Activated T-cell treated with anti-CD3 and anti-CD28 coated beads, Interleukin-2, amount 50 U/mL, for 72 hours (primary cell): ENCODE measurements around the gene NME3. TPM values are rescaled to one million over a fixed set of nuclear protein-coding genes. Genes with fewer than 3 reads are reported as not detected.

Experiments
- ATAC-seq, 2 donors: fragments of 150-1000 bp; cut with Tn5 transposase; replicated peaks in 1 of 2; 2 replicates each; pipeline ENCODE4 v1.10.0; 2021; ENCODE audit warnings: moderate library complexity in 2 of 2, mild to moderate bottlenecking in 1 of 2
- DNase-seq, 2 donors: peaks; one replicate each; pipeline ENCODE4 v3.0.0; 2021 to 2022; ENCODE audit warnings: mixed read lengths in 1 of 2
- H3K27ac Mint-ChIP-seq: one replicate; pipeline ENCODE4 v1.8.0; 2022; ENCODE audit warnings: mild to moderate bottlenecking, moderate library complexity, mixed read lengths
- H3K27me3 Mint-ChIP-seq: one replicate; pipeline ENCODE4 v1.8.0; 2022; ENCODE audit warnings: low read depth, mixed read lengths
- H3K36me3 Mint-ChIP-seq, 2 donors: one replicate each; pipeline ENCODE4 v1.8.0; 2022; ENCODE audit warnings: mixed read lengths in 2 of 2, mild to moderate bottlenecking in 1 of 2; ENCODE audit not compliant: insufficient read depth in 2 of 2
- H3K4me1 Mint-ChIP-seq: one replicate; pipeline ENCODE4 v1.8.0; 2022; ENCODE audit warnings: low read depth, mixed read lengths
- H3K4me3 Mint-ChIP-seq, 2 donors: one replicate each; pipeline ENCODE4 v1.8.0; 2022; ENCODE audit warnings: mild to moderate bottlenecking in 2 of 2, mixed read lengths in 2 of 2, moderate library complexity in 2 of 2
- H3K9me3 Mint-ChIP-seq, 2 donors: one replicate each; pipeline ENCODE4 v1.8.0; 2022; ENCODE audit warnings: mixed read lengths in 2 of 2
- total RNA-seq, 2 donors: library from RNA; stranded (reverse); gene quantifications; one replicate each; pipeline ENCODE4 v1.2.3, GENCODE V29; 2022

Gene NME3
- total RNA-seq, 2 donors from 2014 or later = 55.0 to 56.1 TPM

- peak; percentile 91 for ATAC-seq
- peak within 1 kb of the TSS; percentile 61 for H3K27ac Mint-ChIP-seq
- H3K36me3 Mint-ChIP-seq = peaks cover 0 to 2% of the 10 kb centered on the region in 2 donors
- DNase-seq = peak; percentile 98 to 100
- no peaks in the 10 kb centered on the region for H3K27me3 Mint-ChIP-seq
- no peaks in the 10 kb centered on the region for H3K9me3 Mint-ChIP-seq
- H3K4me1 Mint-ChIP-seq = peaks cover 27% of the 10 kb centered on the region
- peak within 1 kb of the TSS; percentile 88 to 96 for H3K4me3 Mint-ChIP-seq
Measured at GRCh38 chr16:1782408-1783264, 11.3 kb upstream of the NME3 start, which contains the start of the genes NUBP2 and SPSB3. TSS of gene NUBP2 (plus strand) at chr16:1782960. CDS start at chr16:1783021, 61 bp downstream. TSS of gene SPSB3 (minus strand) at chr16:1782571. CDS start at chr16:1781483, 1,088 bp downstream.

- ATAC-seq (peak in 1 of 2 donors; percentile 10), DNase-seq (peak; percentile 44 to 46)
- Mint-ChIP-seq H3K9me3 (no peaks in the 10 kb centered on the region), H3K4me3 (peak overlapping the region; percentile 88 to 96), H3K4me1 (peaks cover 27% of the 10 kb centered on the region), H3K27ac (no peak overlapping the region), H3K27me3 (no peaks in the 10 kb centered on the region), H3K36me3 (peaks cover 0 to 2% of the 10 kb centered on the region in 2 donors)
Measured at GRCh38 chr16:1781758-1782407, 10.5 kb upstream of the NME3 start.

- Mint-ChIP-seq H3K27me3 (no peaks in the 10 kb centered on the region), H3K36me3 (peaks cover 0 to 2% of the 10 kb centered on the region in 2 donors), H3K9me3 (no peaks in the 10 kb centered on the region), H3K4me3 (peak overlapping the region; percentile 88 to 96), H3K4me1 (peaks cover 27% of the 10 kb centered on the region), H3K27ac (peak overlapping the region; percentile 24)
- no peak for DNase-seq
- no peak for ATAC-seq
Measured at GRCh38 chr16:1781254-1781653, 9.9 kb upstream of the NME3 start.

GRCh38 chr16:1780677-1781072 is 9.3 kb upstream of the NME3 start:
- Mint-ChIP-seq H3K36me3 (peaks cover 0 to 2% of the 10 kb centered on the region in 2 donors), H3K9me3 (no peaks in the 10 kb centered on the region), H3K27me3 (no peaks in the 10 kb centered on the region), H3K4me1 (peaks cover 27% of the 10 kb centered on the region), H3K27ac (no peak overlapping the region), H3K4me3 (peak overlapping the region; percentile 88 to 96)
- DNase-seq (no peak), ATAC-seq (no peak)

- Mint-ChIP-seq H3K9me3 (no peaks in the 10 kb centered on the region), H3K27me3 (no peaks in the 10 kb centered on the region), H3K4me1 (peaks cover 23% of the 10 kb centered on the region), H3K36me3 (peaks cover 0 to 2% of the 10 kb centered on the region in 2 donors), H3K27ac (no peak overlapping the region), H3K4me3 (peak overlapping the region in 1 of 2 donors; percentile 88)
- DNase-seq = no peak
- no peak for ATAC-seq
Measured at GRCh38 chr16:1779741-1780676, 8.7 kb upstream of the NME3 start.

GRCh38 chr16:1779234-1779701 is 7.9 kb upstream of the NME3 start:
- no peak for ATAC-seq
- no peak overlapping the region for H3K27ac Mint-ChIP-seq
- DNase-seq = no peak
- no peaks in the 10 kb centered on the region for H3K9me3 Mint-ChIP-seq
- H3K4me1 Mint-ChIP-seq = peaks cover 20% of the 10 kb centered on the region
- no peaks in the 10 kb centered on the region for H3K27me3 Mint-ChIP-seq
- no peak overlapping the region for H3K4me3 Mint-ChIP-seq
- peaks cover 0 to 2% of the 10 kb centered on the region in 2 donors for H3K36me3 Mint-ChIP-seq

- Mint-ChIP-seq H3K9me3 (no peaks in the 10 kb centered on the region), H3K27ac (no peak overlapping the region), H3K4me1 (peaks cover 20% of the 10 kb centered on the region), H3K36me3 (peaks cover 0 to 2% of the 10 kb centered on the region in 2 donors), H3K4me3 (no peak overlapping the region), H3K27me3 (no peaks in the 10 kb centered on the region)
- ATAC-seq = no peak
- no peak for DNase-seq
Measured at GRCh38 chr16:1778200-1779179, 7.1 kb upstream of the NME3 start.

- ATAC-seq (no peak), DNase-seq (no peak)
- peaks cover 20% of the 10 kb centered on the region for H3K4me1 Mint-ChIP-seq
- H3K27me3 Mint-ChIP-seq = no peaks in the 10 kb centered on the region
- H3K4me3 Mint-ChIP-seq = no peak overlapping the region
- no peak overlapping the region for H3K27ac Mint-ChIP-seq
- peaks cover 0 to 2% of the 10 kb centered on the region in 2 donors for H3K36me3 Mint-ChIP-seq
- H3K9me3 Mint-ChIP-seq = no peaks in the 10 kb centered on the region
Measured at GRCh38 chr16:1777375-1778199, 6.2 kb upstream of the NME3 start.

- Mint-ChIP-seq H3K36me3 (peaks cover 4 to 5% of the 10 kb centered on the region in 2 donors), H3K4me3 (no peak overlapping the region), H3K27ac (no peak overlapping the region)
Measured at GRCh38 chr16:1776991-1777374, 5.6 kb upstream of the NME3 start.

GRCh38 chr16:1776672-1776955 is 5.3 kb upstream of the NME3 start:
- no peak overlapping the region for H3K27ac Mint-ChIP-seq
- no peak for ATAC-seq
- no peaks in the 10 kb centered on the region for H3K9me3 Mint-ChIP-seq
- H3K27me3 Mint-ChIP-seq = no peaks in the 10 kb centered on the region
- no peak overlapping the region for H3K4me3 Mint-ChIP-seq
- DNase-seq = no peak
- peaks cover 4 to 6% of the 10 kb centered on the region in 2 donors for H3K36me3 Mint-ChIP-seq
- peaks cover 24% of the 10 kb centered on the region for H3K4me1 Mint-ChIP-seq

More at GRCh38 chr16:1776991-1777374, 5.6 kb upstream of the NME3 start:
- H3K27me3 Mint-ChIP-seq = no peaks in the 10 kb centered on the region
- peaks cover 25% of the 10 kb centered on the region for H3K4me1 Mint-ChIP-seq
- DNase-seq = no peak
- H3K9me3 Mint-ChIP-seq = no peaks in the 10 kb centered on the region
- ATAC-seq = no peak
